C4-2B (cell line): ENCODE results near the gene TPGS1.

Experiments
- H3K27ac ChIP-seq: fragments of 450-650 bp; 2 replicates; pipeline ENCODE4 v1.5.1; 2017
- CTCF ChIP-seq: fragments of 450-650 bp; conservative IDR thresholded peaks from 2 replicates; pipeline ENCODE4 v1.5.1; 2017; ENCODE audit warnings: mild to moderate bottlenecking
- ZFX ChIP-seq: fragments of 450-650 bp; IDR thresholded peaks from 2 replicates; pipeline ENCODE4 v1.6.1; 2017

Gene TPGS1

DNA sequence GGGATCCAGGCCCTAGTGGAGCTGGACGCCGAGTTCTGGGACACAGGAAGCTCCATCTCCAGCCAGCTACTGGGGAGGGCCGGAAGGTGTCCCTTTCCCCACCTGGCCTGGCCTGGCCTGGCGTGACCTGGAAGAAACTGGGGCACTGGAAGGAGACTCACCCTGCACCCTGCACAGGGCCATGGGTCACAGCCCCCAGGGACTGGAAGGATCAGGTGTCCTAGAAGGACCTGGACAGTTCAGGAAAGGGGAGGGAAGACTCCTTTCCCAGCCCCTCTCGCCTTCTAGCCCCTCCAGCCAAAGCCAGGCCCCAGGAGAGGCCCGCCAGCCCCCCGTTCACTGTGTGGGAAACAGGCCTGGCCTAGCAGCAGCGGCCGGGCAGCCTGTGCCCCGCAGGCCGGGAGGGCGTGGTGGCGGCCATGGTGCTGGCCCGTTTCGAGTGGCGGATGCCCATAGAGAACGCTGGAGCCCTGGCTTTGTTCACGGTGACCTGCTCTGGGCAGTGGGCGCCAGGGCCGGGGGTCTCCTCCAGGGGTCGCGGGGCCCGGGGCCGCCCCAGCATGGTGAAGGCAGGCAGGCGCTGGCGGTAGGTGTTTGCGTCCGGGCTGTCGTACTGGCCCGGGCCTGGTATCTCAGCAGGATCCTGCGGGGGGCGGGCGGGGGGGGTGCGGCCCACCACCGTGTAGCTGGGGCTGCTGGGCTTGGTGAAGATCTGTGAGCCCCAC, 43.7 kb upstream of the TPGS1 start:
- no peak for TF ChIP-seq CTCF
- no peak for TF ChIP-seq ZFX
- H3K27ac ChIP-seq = no peak overlapping the region

DNA sequence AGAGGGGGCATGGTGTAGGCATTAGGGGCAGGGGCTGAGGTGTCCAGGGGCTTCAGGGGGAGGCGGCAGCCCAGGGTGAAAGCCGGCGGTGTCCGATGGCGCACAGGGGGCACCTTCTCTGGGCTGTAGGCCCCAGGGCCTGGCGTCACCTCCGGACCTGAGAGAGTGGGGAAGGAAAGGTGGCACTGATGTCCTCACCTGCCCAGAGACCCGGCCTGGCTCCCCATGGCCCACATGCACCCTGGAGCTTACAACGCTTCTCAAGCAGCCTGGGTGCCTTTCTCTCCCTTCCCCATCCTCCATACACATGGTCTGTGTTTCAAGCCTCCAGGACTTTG, 43.1 kb upstream of the TPGS1 start:
- H3K27ac ChIP-seq = no peak overlapping the region
- TF ChIP-seq CTCF (no peak), ZFX (no peak)

- H3K27ac ChIP-seq = no peak overlapping the region
- TF ChIP-seq ZFX = no peak
- no peak for TF ChIP-seq CTCF
Observed at GRCh38 chr19:465056-465816, 42.1 kb upstream of the TPGS1 start.

- TF ChIP-seq CTCF (no peak), ZFX (no peak)
- no peak overlapping the region for H3K27ac ChIP-seq
Observed at GRCh38 chr19:467554-467953, 39.7 kb upstream of the TPGS1 start.

DNA sequence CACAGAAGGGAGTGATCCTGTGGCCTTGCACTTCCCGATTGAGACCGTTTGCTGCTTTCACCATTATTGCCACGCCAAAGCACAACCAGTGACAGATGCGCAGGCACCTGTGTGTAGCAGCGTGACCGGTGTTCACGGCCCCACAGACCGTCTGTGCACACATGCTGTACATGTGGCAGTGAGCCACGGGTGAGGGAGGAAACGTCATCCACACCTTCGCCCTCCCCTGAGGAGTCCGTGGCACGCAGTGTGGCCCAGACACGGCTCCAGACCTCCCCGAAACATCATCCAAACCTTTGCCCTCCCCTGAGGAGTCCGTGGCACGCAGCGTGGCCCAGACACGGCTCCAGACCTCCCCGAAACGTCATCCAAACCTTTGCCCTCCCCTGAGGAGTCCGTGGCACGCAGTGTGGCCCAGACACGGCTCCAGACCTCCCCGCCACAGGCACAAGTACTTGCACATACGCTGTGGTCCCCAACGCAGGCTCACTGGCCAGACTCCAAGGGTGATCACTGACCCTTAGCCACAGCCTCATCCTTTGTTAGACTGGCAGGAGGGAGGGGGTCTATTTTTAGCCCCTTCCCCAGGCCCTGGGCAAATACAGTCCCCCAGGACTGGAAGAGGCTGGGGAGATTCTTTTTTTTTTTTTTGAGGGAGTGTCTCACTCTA, 38.6 kb upstream of the TPGS1 start:
- no peak for TF ChIP-seq ZFX
- TF ChIP-seq CTCF = no peak
- no peak overlapping the region for H3K27ac ChIP-seq

GRCh38 chr19:469833-470232, 37.5 kb upstream of the TPGS1 start:
- H3K27ac ChIP-seq = no peak overlapping the region
- TF ChIP-seq CTCF (no peak), ZFX (no peak)

DNA sequence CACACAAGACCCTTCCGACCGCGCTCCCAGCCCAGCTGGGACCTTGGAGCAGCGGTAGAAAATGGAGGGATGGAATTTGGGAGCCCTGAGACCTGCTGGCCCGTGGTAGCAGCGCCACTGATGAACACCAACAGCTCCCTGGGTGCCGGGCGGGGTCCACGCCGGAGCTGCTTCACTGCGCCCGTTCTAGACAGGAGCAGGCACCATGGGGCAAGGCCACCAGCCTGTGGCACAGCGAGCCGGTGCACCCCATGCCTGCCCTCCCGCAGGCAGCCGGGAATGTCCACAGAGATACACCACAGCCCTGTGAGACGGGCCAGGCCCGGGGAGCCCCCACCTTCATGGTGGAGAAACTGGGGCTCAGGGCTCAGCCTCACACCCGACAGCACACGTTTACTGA, 36.6 kb upstream of the TPGS1 start:
- H3K27ac ChIP-seq = no peak overlapping the region
- TF ChIP-seq ZFX = no peak
- no peak for TF ChIP-seq CTCF
